Activated CD4-positive, alpha-beta T cell treated with anti-CD3 and anti-CD28 coated beads for 1 hour (primary cell): ENCODE data around the gene RFX3.

Experiments used
- DNase-seq: peaks from one replicate; pipeline ENCODE4 v3.0.0-alpha.2; 2020

Gene RFX3

GRCh38 chr9:3191715-3192114 is 334.1 kb downstream of the RFX3 start:
- DNase-seq: no peak

GRCh38 chr9:3189113-3189861 is 336.5 kb downstream of the RFX3 start:
- no peak for DNase-seq

- no peak for DNase-seq
These were observed 339.1 kb downstream of the RFX3 start for GRCh38 chr9:3186751-3187150.

- DNase-seq: no peak
These were observed 344.5 kb downstream of the RFX3 start for GRCh38 chr9:3181049-3181953.

GRCh38 chr9:3180696-3181048 is 345.1 kb downstream of the RFX3 start:
- DNase-seq: no peak

- DNase-seq: no peak
These were observed 346.1 kb downstream of the RFX3 start for GRCh38 chr9:3179711-3180110.

GRCh38 chr9:3177936-3178335 is 347.9 kb downstream of the RFX3 start:
- DNase-seq: no peak

- no peak for DNase-seq
These were observed 348.5 kb downstream of the RFX3 start for GRCh38 chr9:3177146-3177761.

GRCh38 chr9:3173374-3173773 is 352.4 kb downstream of the RFX3 start:
- no peak for DNase-seq

GRCh38 chr9:3170819-3171218 is 355.0 kb downstream of the RFX3 start:
- DNase-seq: no peak
